ENCODE measurements around the gene TICAM1.

DNA sequence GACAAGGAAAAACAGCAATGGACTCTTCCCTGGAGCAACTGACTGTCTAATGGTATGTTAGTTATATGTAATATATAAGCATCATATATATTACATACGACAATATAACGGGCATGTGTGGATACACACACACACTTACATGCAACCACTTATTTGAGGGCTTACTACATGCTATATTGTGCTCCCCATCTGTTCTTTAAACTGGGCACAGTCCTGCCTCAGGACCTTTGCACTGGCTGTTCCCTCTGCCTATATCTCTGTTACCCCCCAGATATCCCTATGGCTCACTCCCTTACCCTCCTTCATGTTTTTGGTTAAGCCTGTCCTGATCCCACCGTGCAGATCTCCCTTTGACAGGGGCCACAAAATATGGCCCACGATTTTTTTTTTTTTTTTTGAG is 10.2 kb downstream of the TICAM1 start:
- TF ChIP-seq, protein P1, sequence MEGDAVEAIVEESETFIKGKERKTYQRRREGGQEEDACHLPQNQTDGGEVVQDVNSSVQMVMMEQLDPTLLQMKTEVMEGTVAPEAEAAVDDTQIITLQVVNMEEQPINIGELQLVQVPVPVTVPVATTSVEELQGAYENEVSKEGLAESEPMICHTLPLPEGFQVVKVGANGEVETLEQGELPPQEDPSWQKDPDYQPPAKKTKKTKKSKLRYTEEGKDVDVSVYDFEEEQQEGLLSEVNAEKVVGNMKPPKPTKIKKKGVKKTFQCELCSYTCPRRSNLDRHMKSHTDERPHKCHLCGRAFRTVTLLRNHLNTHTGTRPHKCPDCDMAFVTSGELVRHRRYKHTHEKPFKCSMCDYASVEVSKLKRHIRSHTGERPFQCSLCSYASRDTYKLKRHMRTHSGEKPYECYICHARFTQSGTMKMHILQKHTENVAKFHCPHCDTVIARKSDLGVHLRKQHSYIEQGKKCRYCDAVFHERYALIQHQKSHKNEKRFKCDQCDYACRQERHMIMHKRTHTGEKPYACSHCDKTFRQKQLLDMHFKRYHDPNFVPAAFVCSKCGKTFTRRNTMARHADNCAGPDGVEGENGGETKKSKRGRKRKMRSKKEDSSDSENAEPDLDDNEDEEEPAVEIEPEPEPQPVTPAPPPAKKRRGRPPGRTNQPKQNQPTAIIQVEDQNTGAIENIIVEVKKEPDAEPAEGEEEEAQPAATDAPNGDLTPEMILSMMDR (conservative IDR thresholded peaks at IDR 0.05; ENCODE audit: low read depth, low read length), result no peak
- TF ChIP-seq EZH2phosphoT487 (IDR thresholded peaks at IDR 0.05; ENCODE audit: borderline replicate concordance, low read length), result no peak

Measured in PC-3 (cell line).